ENCODE data around the gene COPS2.
A peak's percentile ranks its signal among the peaks of the same experiment; 100 is the strongest.
"Not testable (repeated sequence)": the region's sequence is repeated elsewhere in the genome, so short reads cannot be mapped to it uniquely, and the experiment has no call there.

The COPS2 gene

GRCh38 chr15:49155110-49155833, at the start of gene COPS2:
Gene COPS2, minus strand, starts transcription at chr15:49155599. Its CDS starts 21 bp downstream, at chr15:49155578.
- H3K4me3 ChIP-seq (ENCODE audit: low read depth, low read length): peak within 1 kb of the TSS; percentile 83

GRCh38 chr15:49200347-49200746, 44.9 kb upstream of the COPS2 start:
- H3K4me3 ChIP-seq (ENCODE audit: low read depth, low read length): no peak overlapping the region

GRCh38 chr15:49199666-49200065, 44.3 kb upstream of the COPS2 start:
- H3K4me3 ChIP-seq (ENCODE audit: low read depth, low read length): no peak overlapping the region

GRCh38 chr15:49196856-49197255, 41.5 kb upstream of the COPS2 start:
- no peak overlapping the region for H3K4me3 ChIP-seq (ENCODE audit: low read depth, low read length)

- H3K4me3 ChIP-seq (ENCODE audit: low read depth, low read length): no peak overlapping the region
Measured at GRCh38 chr15:49191892-49192291, 36.5 kb upstream of the COPS2 start.

- no peak overlapping the region for H3K4me3 ChIP-seq (ENCODE audit: low read depth, low read length)
Measured at GRCh38 chr15:49190586-49190985, 35.2 kb upstream of the COPS2 start.

- H3K4me3 ChIP-seq (ENCODE audit: low read depth, low read length): no peak overlapping the region
Measured at GRCh38 chr15:49189631-49190030, 34.2 kb upstream of the COPS2 start.

GRCh38 chr15:49188933-49189332, 33.5 kb upstream of the COPS2 start:
- H3K4me3 ChIP-seq (ENCODE audit: low read depth, low read length): no peak overlapping the region

GRCh38 chr15:49187549-49188245, 32.3 kb upstream of the COPS2 start:
- no peak overlapping the region for H3K4me3 ChIP-seq (ENCODE audit: low read depth, low read length)

GRCh38 chr15:49185473-49185872, 30.1 kb upstream of the COPS2 start:
- no peak overlapping the region for H3K4me3 ChIP-seq (ENCODE audit: low read depth, low read length)

GRCh38 chr15:49183741-49184140, 28.3 kb upstream of the COPS2 start:
- H3K4me3 ChIP-seq (ENCODE audit: low read depth, low read length): not testable (repeated sequence)

- H3K4me3 ChIP-seq (ENCODE audit: low read depth, low read length): no peak overlapping the region
Measured at GRCh38 chr15:49182128-49182527, 26.7 kb upstream of the COPS2 start.

- H3K4me3 ChIP-seq (ENCODE audit: low read depth, low read length): no peak overlapping the region
Measured at GRCh38 chr15:49179433-49180190, 24.2 kb upstream of the COPS2 start.

GRCh38 chr15:49178497-49178896, 23.1 kb upstream of the COPS2 start:
- no peak overlapping the region for H3K4me3 ChIP-seq (ENCODE audit: low read depth, low read length)

GRCh38 chr15:49175582-49176397, 20.4 kb upstream of the COPS2 start:
- not testable (repeated sequence) for H3K4me3 ChIP-seq (ENCODE audit: low read depth, low read length)

- H3K4me3 ChIP-seq (ENCODE audit: low read depth, low read length): no peak overlapping the region
Measured at GRCh38 chr15:49174902-49175301, 19.5 kb upstream of the COPS2 start.

GRCh38 chr15:49171790-49172189, 16.4 kb upstream of the COPS2 start:
- no peak overlapping the region for H3K4me3 ChIP-seq (ENCODE audit: low read depth, low read length)

GRCh38 chr15:49169880-49170597, 14.6 kb upstream of the COPS2 start, which contains the start of gene GALK2:
Gene GALK2, plus strand, starts transcription at chr15:49170247. Its CDS starts 76 bp downstream, at chr15:49170323.
- peak within 1 kb of the TSS; percentile 80 for H3K4me3 ChIP-seq (ENCODE audit: low read depth, low read length)

GRCh38 chr15:49168016-49168415, 12.6 kb upstream of the COPS2 start:
- no peak overlapping the region for H3K4me3 ChIP-seq (ENCODE audit: low read depth, low read length)

GRCh38 chr15:49164865-49165264, 9.5 kb upstream of the COPS2 start:
- no peak overlapping the region for H3K4me3 ChIP-seq (ENCODE audit: low read depth, low read length)

Data from iPS-11a (cell line).